ENCODE results near the gene RFX3. TPM values are rescaled to one million over a fixed set of nuclear protein-coding genes. Genes with fewer than 3 reads are reported as not detected.

Gene RFX3
- total RNA-seq, 1 experiment from 2014 or later = 5.7 TPM

DNA sequence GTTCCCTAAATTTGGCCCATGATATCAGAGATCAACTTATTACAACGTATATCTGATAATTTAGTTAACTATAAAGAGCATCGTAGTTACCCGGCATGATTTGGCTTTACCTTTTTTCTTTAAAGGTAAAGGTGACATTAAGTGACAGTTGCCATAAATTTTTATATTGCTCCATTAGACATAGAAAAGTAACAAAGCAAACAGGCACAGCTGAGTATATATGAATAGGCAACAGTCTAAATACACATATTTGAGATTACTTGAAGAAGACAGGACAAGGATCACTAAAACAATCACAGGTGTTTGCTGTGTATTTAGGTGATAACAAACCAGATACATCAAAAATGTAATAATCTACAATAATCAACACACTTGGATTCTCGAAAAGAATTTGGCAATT, 34.8 kb downstream of the RFX3 start:
- H3K36me3 ChIP-seq (ENCODE audit: control insufficient read depth, insufficient read depth, low read length) = no peaks in the 10 kb centered on the region
- ChIA-PET POLR2A (no interaction called here), CTCF (no interaction called here)
- H3K4me1 ChIP-seq (ENCODE audit: control insufficient read depth, insufficient read depth, low read length) = no peaks in the 10 kb centered on the region
- intact Hi-C loops (cut with micrococcal nuclease; ENCODE audit: unreplicated experiment) (no loop called here), in situ Hi-C loops (cut with HindIII; ENCODE audit: low pct_unique_long_range_greater_than_20kb, low sequenced_read_pairs) (no loop called here)
- H3K4me3 ChIP-seq (ENCODE audit: low read depth in 2 of 2, low read length in 2 of 2) = no peak overlapping the region
- no peak for DNase-seq (ENCODE audit: low read depth, low spot score)
- ATAC-seq = no peak
- TF ChIP-seq, protein P1, sequence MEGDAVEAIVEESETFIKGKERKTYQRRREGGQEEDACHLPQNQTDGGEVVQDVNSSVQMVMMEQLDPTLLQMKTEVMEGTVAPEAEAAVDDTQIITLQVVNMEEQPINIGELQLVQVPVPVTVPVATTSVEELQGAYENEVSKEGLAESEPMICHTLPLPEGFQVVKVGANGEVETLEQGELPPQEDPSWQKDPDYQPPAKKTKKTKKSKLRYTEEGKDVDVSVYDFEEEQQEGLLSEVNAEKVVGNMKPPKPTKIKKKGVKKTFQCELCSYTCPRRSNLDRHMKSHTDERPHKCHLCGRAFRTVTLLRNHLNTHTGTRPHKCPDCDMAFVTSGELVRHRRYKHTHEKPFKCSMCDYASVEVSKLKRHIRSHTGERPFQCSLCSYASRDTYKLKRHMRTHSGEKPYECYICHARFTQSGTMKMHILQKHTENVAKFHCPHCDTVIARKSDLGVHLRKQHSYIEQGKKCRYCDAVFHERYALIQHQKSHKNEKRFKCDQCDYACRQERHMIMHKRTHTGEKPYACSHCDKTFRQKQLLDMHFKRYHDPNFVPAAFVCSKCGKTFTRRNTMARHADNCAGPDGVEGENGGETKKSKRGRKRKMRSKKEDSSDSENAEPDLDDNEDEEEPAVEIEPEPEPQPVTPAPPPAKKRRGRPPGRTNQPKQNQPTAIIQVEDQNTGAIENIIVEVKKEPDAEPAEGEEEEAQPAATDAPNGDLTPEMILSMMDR (IDR thresholded peaks at IDR 0.05) = no peak
- no peak for TF ChIP-seq TCF7L2 (IDR thresholded peaks at IDR 0.05; ENCODE audit: low read depth, low read length)
- TF ChIP-seq, protein P2, sequence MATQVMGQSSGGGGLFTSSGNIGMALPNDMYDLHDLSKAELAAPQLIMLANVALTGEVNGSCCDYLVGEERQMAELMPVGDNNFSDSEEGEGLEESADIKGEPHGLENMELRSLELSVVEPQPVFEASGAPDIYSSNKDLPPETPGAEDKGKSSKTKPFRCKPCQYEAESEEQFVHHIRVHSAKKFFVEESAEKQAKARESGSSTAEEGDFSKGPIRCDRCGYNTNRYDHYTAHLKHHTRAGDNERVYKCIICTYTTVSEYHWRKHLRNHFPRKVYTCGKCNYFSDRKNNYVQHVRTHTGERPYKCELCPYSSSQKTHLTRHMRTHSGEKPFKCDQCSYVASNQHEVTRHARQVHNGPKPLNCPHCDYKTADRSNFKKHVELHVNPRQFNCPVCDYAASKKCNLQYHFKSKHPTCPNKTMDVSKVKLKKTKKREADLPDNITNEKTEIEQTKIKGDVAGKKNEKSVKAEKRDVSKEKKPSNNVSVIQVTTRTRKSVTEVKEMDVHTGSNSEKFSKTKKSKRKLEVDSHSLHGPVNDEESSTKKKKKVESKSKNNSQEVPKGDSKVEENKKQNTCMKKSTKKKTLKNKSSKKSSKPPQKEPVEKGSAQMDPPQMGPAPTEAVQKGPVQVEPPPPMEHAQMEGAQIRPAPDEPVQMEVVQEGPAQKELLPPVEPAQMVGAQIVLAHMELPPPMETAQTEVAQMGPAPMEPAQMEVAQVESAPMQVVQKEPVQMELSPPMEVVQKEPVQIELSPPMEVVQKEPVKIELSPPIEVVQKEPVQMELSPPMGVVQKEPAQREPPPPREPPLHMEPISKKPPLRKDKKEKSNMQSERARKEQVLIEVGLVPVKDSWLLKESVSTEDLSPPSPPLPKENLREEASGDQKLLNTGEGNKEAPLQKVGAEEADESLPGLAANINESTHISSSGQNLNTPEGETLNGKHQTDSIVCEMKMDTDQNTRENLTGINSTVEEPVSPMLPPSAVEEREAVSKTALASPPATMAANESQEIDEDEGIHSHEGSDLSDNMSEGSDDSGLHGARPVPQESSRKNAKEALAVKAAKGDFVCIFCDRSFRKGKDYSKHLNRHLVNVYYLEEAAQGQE (IDR thresholded peaks at IDR 0.05; ENCODE audit: insufficient read depth in 1 of 2, low read depth in 2 of 2, low read length in 1 of 2) = no peak
- no peaks in the 10 kb centered on the region for H3K9me3 ChIP-seq (ENCODE audit: control insufficient read depth, insufficient read depth, low read depth, low read length)
- no TSS peak for BruUV-seq (replicated peaks)
- no peak overlapping the region for H3K27ac ChIP-seq (ENCODE audit: low read length)
- H3K27me3 ChIP-seq (ENCODE audit: control insufficient read depth, insufficient read depth, low read length) = no peaks in the 10 kb centered on the region

DNA sequence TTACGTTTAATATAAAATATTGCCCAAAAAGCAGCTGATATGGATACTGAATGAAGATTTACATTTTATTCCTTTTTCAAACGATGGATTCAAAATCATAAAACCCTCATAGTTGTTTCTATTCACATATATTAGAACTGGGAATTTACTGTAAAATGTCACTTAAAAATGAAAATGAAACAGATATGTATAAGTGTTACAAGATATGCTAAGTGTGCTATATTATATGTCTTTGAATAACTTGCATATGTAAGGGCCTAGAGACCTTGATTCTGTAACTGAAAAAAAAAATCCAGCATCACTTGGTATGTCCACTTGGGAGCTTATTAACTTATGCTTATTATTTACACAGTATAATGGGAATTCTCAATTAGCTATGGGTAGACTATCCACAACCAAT, 43.2 kb downstream of the RFX3 start:
- no peak for DNase-seq (ENCODE audit: low read depth, low spot score)
- TF ChIP-seq TCF7L2 (IDR thresholded peaks at IDR 0.05; ENCODE audit: low read depth, low read length) = no peak
- no peak for TF ChIP-seq SIN3A (IDR thresholded peaks at IDR 0.05; ENCODE audit: borderline replicate concordance, insufficient read depth, low read depth, low read length)
- TF ChIP-seq POLR2AphosphoS5 (IDR thresholded peaks at IDR 0.05; ENCODE audit: low read depth, low read length) = no peak
- TF ChIP-seq, protein P2 (IDR thresholded peaks at IDR 0.05; ENCODE audit: insufficient read depth in 1 of 2, low read depth in 2 of 2, low read length in 1 of 2) = no peak
- TF ChIP-seq, protein P1 (IDR thresholded peaks at IDR 0.05) = no peak
- no peak overlapping the region for H3K4me3 ChIP-seq (ENCODE audit: low read depth in 2 of 2, low read length in 2 of 2)
- H3K27me3 ChIP-seq (ENCODE audit: control insufficient read depth, insufficient read depth, low read length) = no peaks in the 10 kb centered on the region
- no peaks in the 10 kb centered on the region for H3K4me1 ChIP-seq (ENCODE audit: control insufficient read depth, insufficient read depth, low read length)
- H3K36me3 ChIP-seq (ENCODE audit: control insufficient read depth, insufficient read depth, low read length) = no peaks in the 10 kb centered on the region
- CTCF ChIA-PET = no interaction called here
- intact Hi-C loops (cut with micrococcal nuclease; ENCODE audit: unreplicated experiment) (no loop called here), in situ Hi-C loops (cut with HindIII; ENCODE audit: low pct_unique_long_range_greater_than_20kb, low sequenced_read_pairs) (no loop called here)
- BruUV-seq (replicated peaks) = no TSS peak
- POLR2A ChIA-PET = no interaction called here
- no peaks in the 10 kb centered on the region for H3K9me3 ChIP-seq (ENCODE audit: control insufficient read depth, insufficient read depth, low read depth, low read length)
- no peak overlapping the region for H3K27ac ChIP-seq (ENCODE audit: low read length)
- ATAC-seq = no peak

All from Panc1 (cell line).